HG03469 (cell line): ENCODE results near the gene AMER1.

Experiments
- ATAC-seq: cut with Tn5 transposase; IDR thresholded peaks from one replicate; pipeline ENCODE4 v1.9.1; 2021; ENCODE audit warnings: mild to moderate bottlenecking, moderate library complexity, moderate number of reproducible peaks; ENCODE audit not compliant: unreplicated experiment

The AMER1 gene

DNA sequence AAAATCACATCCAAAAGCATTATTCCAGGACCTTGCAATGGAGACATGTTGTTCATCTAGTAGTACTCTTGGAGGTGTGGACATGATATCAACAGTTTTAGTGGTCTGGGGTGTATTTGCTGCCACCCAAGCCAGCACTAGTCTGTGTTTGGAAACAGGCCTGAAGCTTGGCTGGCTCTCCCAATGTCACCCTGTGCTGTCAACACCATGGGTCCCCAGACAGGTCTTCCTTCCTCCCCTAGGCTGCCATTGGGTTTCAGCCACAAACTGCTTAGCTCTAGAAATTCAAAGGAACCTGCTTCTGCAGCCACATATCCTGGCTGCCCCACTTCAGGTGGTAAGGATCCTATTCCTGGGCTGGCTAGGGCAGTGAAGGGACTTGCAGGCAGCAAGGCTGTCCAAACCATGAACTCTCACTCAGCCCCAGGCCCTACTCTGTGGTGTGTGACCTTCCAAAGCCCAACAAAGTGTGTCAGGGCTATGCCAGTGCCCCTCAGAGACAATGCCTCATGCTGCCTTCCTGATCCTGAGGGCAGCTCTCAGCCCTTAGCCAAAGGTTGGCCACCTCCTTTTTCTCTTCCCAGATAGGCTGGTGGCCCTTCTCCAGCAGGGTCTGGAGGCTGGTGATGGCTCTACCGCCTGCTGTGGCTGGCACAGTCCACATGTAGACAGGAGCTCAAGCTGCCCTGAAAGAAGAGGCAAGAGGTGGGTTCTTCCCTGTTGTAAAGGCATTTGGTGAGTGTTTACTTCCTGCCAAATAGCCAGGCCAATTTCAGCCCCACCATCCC is 18.3 kb downstream of the AMER1 start:
- ATAC-seq = no peak

GRCh38 chrX:64184396-64184795 is 21.1 kb downstream of the AMER1 start:
- no peak for ATAC-seq

- no peak for ATAC-seq
These were observed 23.3 kb downstream of the AMER1 start for GRCh38 chrX:64182208-64182607.

- no peak for ATAC-seq
These were observed 28.6 kb downstream of the AMER1 start for GRCh38 chrX:64176876-64177275.

DNA sequence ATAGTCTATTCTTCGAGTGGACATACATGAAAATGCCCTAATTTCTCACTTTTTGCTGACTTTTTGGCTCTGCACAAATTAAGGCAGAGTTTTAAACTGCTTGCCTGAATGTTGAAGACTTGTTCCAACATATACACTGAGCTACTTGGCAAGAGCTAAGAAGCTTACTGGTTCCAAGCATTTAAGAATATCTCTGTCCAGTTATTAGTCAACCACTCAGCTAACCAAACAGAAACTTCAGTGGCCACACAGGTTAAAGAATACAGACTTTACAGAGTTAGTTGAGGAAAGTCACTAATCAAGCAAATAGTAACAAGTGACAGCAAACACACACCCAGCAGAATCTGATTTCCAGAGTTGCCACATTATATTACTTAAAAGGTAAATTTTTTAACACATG is 35.5 kb downstream of the AMER1 start:
- peak; percentile 69 for ATAC-seq

DNA sequence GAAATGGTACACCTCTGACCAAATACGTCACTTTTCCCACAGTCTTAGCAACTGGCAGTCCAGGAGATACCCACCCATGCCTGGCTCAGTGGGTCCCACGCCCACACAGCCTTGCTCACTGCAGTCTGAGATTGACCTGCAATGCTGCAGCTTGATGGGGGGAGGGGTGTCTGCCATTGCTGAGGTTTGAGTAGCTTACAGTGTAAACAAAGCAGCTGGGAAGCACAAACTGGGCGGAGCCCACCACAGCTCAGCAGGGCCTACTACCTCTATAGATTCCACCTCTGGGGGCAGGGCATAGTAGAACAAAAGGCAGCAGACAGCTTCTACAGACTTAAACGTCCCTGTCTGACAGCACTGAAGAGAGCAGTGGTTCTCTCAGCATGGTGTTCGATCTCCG is 52.7 kb downstream of the AMER1 start:
- no peak for ATAC-seq

- ATAC-seq = no peak
These were observed 53.6 kb downstream of the AMER1 start for GRCh38 chrX:64151911-64152310.

GRCh38 chrX:64150775-64151174 is 54.7 kb downstream of the AMER1 start:
- no peak for ATAC-seq
